Measurements from ENCODE around the gene CCR2.

Gene CCR2

GRCh38 chr3:46395766-46396530, 42.0 kb downstream of the CCR2 start:
- Histone ChIP-seq H2AFZ (ENCODE audit: low read depth, low read length) (no peak overlapping the region), H3K79me1 (replicated peaks; ENCODE audit: low read length, poor library complexity, severe bottlenecking) (no peaks in the 10 kb centered on the region), H3K27me3 (ENCODE audit: control insufficient read depth in 1 of 2, insufficient read depth in 1 of 2, low read length in 2 of 2) (peaks cover 16 to 45% of the 10 kb centered on the region in 2 experiments), H3K36me3 (ENCODE audit: control insufficient read depth in 1 of 2, insufficient read depth in 2 of 2, low read depth in 1 of 2, low read length in 2 of 2) (no peaks in the 10 kb centered on the region), H3K4me1 (ENCODE audit: control insufficient read depth, insufficient read depth, low read depth, low read length) (peaks cover 2% of the 10 kb centered on the region), H4K8ac (ENCODE audit: low read length) (no peak overlapping the region), H3K23ac (ENCODE audit: low read length in 2 of 2) (no peak overlapping the region), H2AK5ac (ENCODE audit: low read length, severe bottlenecking) (no peak overlapping the region), H3K4me3 (ENCODE audit: insufficient read depth in 1 of 2, low read depth in 1 of 2, low read length in 2 of 2) (no peak overlapping the region), H3K4me2 (ENCODE audit: low read length, poor library complexity, severe bottlenecking) (no peak overlapping the region), H2BK5ac (ENCODE audit: low read depth, low read length, poor library complexity, severe bottlenecking) (no peak overlapping the region), H3K18ac (ENCODE audit: low read depth in 1 of 2, low read length in 2 of 2) (no peak overlapping the region), H3K4ac (ENCODE audit: low read depth in 1 of 2, low read length in 2 of 2) (peak overlapping the region in 1 of 2 experiments; percentile 43), H3K14ac (ENCODE audit: low read length in 2 of 2) (no peak overlapping the region), H4K91ac (ENCODE audit: low read length) (no peak overlapping the region), H2BK15ac (ENCODE audit: low read depth, poor library complexity, severe bottlenecking) (no peak overlapping the region), H3K27ac (ENCODE audit: low read length, poor library complexity, severe bottlenecking) (no peak overlapping the region), H2BK120ac (ENCODE audit: low read depth, low read length) (no peak overlapping the region), H2BK12ac (ENCODE audit: low read length in 2 of 2) (no peak overlapping the region), H3K9me3 (ENCODE audit: control insufficient read depth, low read length) (no peaks in the 10 kb centered on the region), H3K9ac (ENCODE audit: low read length) (no peak overlapping the region)
- 56% methylated on average over 5 of the region's 6 CpGs for WGBS
- no peak for DNase-seq

GRCh38 chr3:46397111-46397510, 43.2 kb downstream of the CCR2 start:
- no peak overlapping the region for H2BK12ac ChIP-seq (ENCODE audit: low read length in 2 of 2)
- WGBS: 96% methylated on average over 7 of the region's 7 CpGs
- H3K27me3 ChIP-seq (ENCODE audit: control insufficient read depth in 1 of 2, insufficient read depth in 1 of 2, low read length in 2 of 2): peaks cover 16 to 44% of the 10 kb centered on the region in 2 experiments
- no peak overlapping the region for H3K14ac ChIP-seq (ENCODE audit: low read length in 2 of 2)
- no peak overlapping the region for H3K9ac ChIP-seq (ENCODE audit: low read length)
- H3K9me3 ChIP-seq (ENCODE audit: control insufficient read depth, low read length): no peaks in the 10 kb centered on the region
- H2AK5ac ChIP-seq (ENCODE audit: low read length, severe bottlenecking): no peak overlapping the region
- no peak overlapping the region for H2BK15ac ChIP-seq (ENCODE audit: low read depth, poor library complexity, severe bottlenecking)
- no peak overlapping the region for H3K4me2 ChIP-seq (ENCODE audit: low read length, poor library complexity, severe bottlenecking)
- no peak overlapping the region for H3K27ac ChIP-seq (ENCODE audit: low read length, poor library complexity, severe bottlenecking)
- no peak overlapping the region for H3K18ac ChIP-seq (ENCODE audit: low read depth in 1 of 2, low read length in 2 of 2)
- no peak for DNase-seq
- H3K36me3 ChIP-seq (ENCODE audit: control insufficient read depth in 1 of 2, insufficient read depth in 2 of 2, low read depth in 1 of 2, low read length in 2 of 2): no peaks in the 10 kb centered on the region
- H3K4me3 ChIP-seq (ENCODE audit: insufficient read depth in 1 of 2, low read depth in 1 of 2, low read length in 2 of 2): no peak overlapping the region
- peaks cover 2% of the 10 kb centered on the region for H3K4me1 ChIP-seq (ENCODE audit: control insufficient read depth, insufficient read depth, low read depth, low read length)
- H2BK5ac ChIP-seq (ENCODE audit: low read depth, low read length, poor library complexity, severe bottlenecking): no peak overlapping the region
- no peak overlapping the region for H4K91ac ChIP-seq (ENCODE audit: low read length)
- H3K4ac ChIP-seq (ENCODE audit: low read depth in 1 of 2, low read length in 2 of 2): no peak overlapping the region
- no peak overlapping the region for H4K8ac ChIP-seq (ENCODE audit: low read length)
- no peak overlapping the region for H3K23ac ChIP-seq (ENCODE audit: low read length in 2 of 2)
- H3K79me1 ChIP-seq (replicated peaks; ENCODE audit: low read length, poor library complexity, severe bottlenecking): no peaks in the 10 kb centered on the region
- H2BK120ac ChIP-seq (ENCODE audit: low read depth, low read length): no peak overlapping the region
- H2AFZ ChIP-seq (ENCODE audit: low read depth, low read length): no peak overlapping the region

GRCh38 chr3:46398186-46398955, 44.5 kb downstream of the CCR2 start:
- Histone ChIP-seq H2BK120ac (ENCODE audit: low read depth, low read length) (no peak overlapping the region), H3K4ac (ENCODE audit: low read depth in 1 of 2, low read length in 2 of 2) (no peak overlapping the region), H3K27me3 (ENCODE audit: control insufficient read depth in 1 of 2, insufficient read depth in 1 of 2, low read length in 2 of 2) (peaks cover 16 to 44% of the 10 kb centered on the region in 2 experiments), H2BK15ac (ENCODE audit: low read depth, poor library complexity, severe bottlenecking) (no peak overlapping the region), H3K18ac (ENCODE audit: low read depth in 1 of 2, low read length in 2 of 2) (no peak overlapping the region), H4K91ac (ENCODE audit: low read length) (no peak overlapping the region), H2BK12ac (ENCODE audit: low read length in 2 of 2) (no peak overlapping the region), H3K9me3 (ENCODE audit: control insufficient read depth, low read length) (no peaks in the 10 kb centered on the region), H3K14ac (ENCODE audit: low read length in 2 of 2) (no peak overlapping the region), H3K4me3 (ENCODE audit: insufficient read depth in 1 of 2, low read depth in 1 of 2, low read length in 2 of 2) (no peak overlapping the region), H3K4me1 (ENCODE audit: control insufficient read depth, insufficient read depth, low read depth, low read length) (peaks cover 2% of the 10 kb centered on the region), H3K27ac (ENCODE audit: low read length, poor library complexity, severe bottlenecking) (no peak overlapping the region), H3K23ac (ENCODE audit: low read length in 2 of 2) (no peak overlapping the region), H2AK5ac (ENCODE audit: low read length, severe bottlenecking) (no peak overlapping the region), H3K9ac (ENCODE audit: low read length) (no peak overlapping the region), H3K4me2 (ENCODE audit: low read length, poor library complexity, severe bottlenecking) (no peak overlapping the region), H3K79me1 (replicated peaks; ENCODE audit: low read length, poor library complexity, severe bottlenecking) (no peaks in the 10 kb centered on the region), H4K8ac (ENCODE audit: low read length) (no peak overlapping the region), H2AFZ (ENCODE audit: low read depth, low read length) (no peak overlapping the region), H3K36me3 (ENCODE audit: control insufficient read depth in 1 of 2, insufficient read depth in 2 of 2, low read depth in 1 of 2, low read length in 2 of 2) (no peaks in the 10 kb centered on the region), H2BK5ac (ENCODE audit: low read depth, low read length, poor library complexity, severe bottlenecking) (no peak overlapping the region)
- WGBS: 96% methylated on average over 3 of the region's 6 CpGs
- no peak for DNase-seq

- no peak overlapping the region for H3K9ac ChIP-seq (ENCODE audit: low read length)
- no peak overlapping the region for H2BK12ac ChIP-seq (ENCODE audit: low read length in 2 of 2)
- H3K14ac ChIP-seq (ENCODE audit: low read length in 2 of 2): no peak overlapping the region
- peaks cover 16 to 42% of the 10 kb centered on the region in 2 experiments for H3K27me3 ChIP-seq (ENCODE audit: control insufficient read depth in 1 of 2, insufficient read depth in 1 of 2, low read length in 2 of 2)
- no peaks in the 10 kb centered on the region for H3K9me3 ChIP-seq (ENCODE audit: control insufficient read depth, low read length)
- H2BK120ac ChIP-seq (ENCODE audit: low read depth, low read length): no peak overlapping the region
- no peak overlapping the region for H2AK5ac ChIP-seq (ENCODE audit: low read length, severe bottlenecking)
- no peak overlapping the region for H2BK5ac ChIP-seq (ENCODE audit: low read depth, low read length, poor library complexity, severe bottlenecking)
- no peaks in the 10 kb centered on the region for H3K36me3 ChIP-seq (ENCODE audit: control insufficient read depth in 1 of 2, insufficient read depth in 2 of 2, low read depth in 1 of 2, low read length in 2 of 2)
- no peak overlapping the region for H4K91ac ChIP-seq (ENCODE audit: low read length)
- H3K4me2 ChIP-seq (ENCODE audit: low read length, poor library complexity, severe bottlenecking): no peak overlapping the region
- H3K23ac ChIP-seq (ENCODE audit: low read length in 2 of 2): no peak overlapping the region
- no peaks in the 10 kb centered on the region for H3K4me1 ChIP-seq (ENCODE audit: control insufficient read depth, insufficient read depth, low read depth, low read length)
- DNase-seq: peak; percentile 1
- 36% methylated on average over 2 of the region's 2 CpGs for WGBS
- H2BK15ac ChIP-seq (ENCODE audit: low read depth, poor library complexity, severe bottlenecking): no peak overlapping the region
- no peak overlapping the region for H2AFZ ChIP-seq (ENCODE audit: low read depth, low read length)
- H3K4me3 ChIP-seq (ENCODE audit: insufficient read depth in 1 of 2, low read depth in 1 of 2, low read length in 2 of 2): no peak overlapping the region
- H3K27ac ChIP-seq (ENCODE audit: low read length, poor library complexity, severe bottlenecking): no peak overlapping the region
- no peaks in the 10 kb centered on the region for H3K79me1 ChIP-seq (replicated peaks; ENCODE audit: low read length, poor library complexity, severe bottlenecking)
- H3K18ac ChIP-seq (ENCODE audit: low read depth in 1 of 2, low read length in 2 of 2): no peak overlapping the region
- no peak overlapping the region for H3K4ac ChIP-seq (ENCODE audit: low read depth in 1 of 2, low read length in 2 of 2)
- no peak overlapping the region for H4K8ac ChIP-seq (ENCODE audit: low read length)
Observed at GRCh38 chr3:46399098-46399497, 45.2 kb downstream of the CCR2 start.
